DMS 273 treated with DMSO at 0.1 percent for 48 hours (cell line): Measurements from ENCODE around the gene SIAH3.

Source experiments
- DNase-seq: peaks from one replicate; lab custom pipeline; 2025; lab: John Stamatoyannopoulos, UW

Gene SIAH3

DNA sequence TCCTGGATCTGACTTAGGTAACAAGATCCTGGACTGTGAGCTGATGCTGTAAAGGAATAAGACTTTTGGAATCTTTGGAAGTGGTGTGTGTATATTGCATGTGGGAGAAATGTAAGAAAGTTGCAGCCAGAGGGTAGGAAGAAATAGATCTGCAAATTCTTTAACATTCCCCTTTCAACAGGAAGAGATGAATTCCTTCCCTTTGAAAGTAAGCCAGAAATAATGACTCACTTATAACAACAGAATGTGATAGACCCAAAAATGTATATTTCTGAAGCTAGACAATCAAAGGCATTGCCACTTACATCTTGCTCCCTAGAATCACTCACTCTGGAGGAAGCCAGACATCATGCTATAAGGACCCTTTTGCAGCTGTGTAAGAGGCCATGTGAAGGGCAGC is 9.8 kb upstream of the SIAH3 start:
- no peak for DNase-seq

GRCh38 chr13:45860240-45860639 is 8.7 kb upstream of the SIAH3 start:
- DNase-seq = no peak

DNA sequence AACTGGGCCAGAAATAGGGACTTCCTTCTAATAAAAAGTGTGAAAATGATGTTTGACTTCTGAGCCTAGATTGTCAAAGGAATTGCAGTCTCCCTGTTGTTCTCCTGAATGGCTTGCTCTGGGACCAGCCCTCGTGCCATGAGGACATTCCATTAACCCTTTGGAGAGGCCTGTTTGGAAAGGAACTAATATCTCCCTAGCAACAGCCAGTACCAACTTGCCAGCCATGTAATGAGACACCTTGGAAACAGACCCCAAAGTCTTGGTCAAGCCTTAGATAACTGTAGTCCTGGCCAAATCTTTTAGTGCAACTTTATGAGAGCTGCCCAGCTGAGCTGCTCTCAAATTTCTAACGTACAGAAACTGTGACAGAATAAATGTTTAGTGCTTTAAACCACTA is 8.2 kb upstream of the SIAH3 start:
- DNase-seq = peak; percentile 2

GRCh38 chr13:45852494-45852893 is 941 bp upstream of the SIAH3 start:
- DNase-seq = no peak

DNA sequence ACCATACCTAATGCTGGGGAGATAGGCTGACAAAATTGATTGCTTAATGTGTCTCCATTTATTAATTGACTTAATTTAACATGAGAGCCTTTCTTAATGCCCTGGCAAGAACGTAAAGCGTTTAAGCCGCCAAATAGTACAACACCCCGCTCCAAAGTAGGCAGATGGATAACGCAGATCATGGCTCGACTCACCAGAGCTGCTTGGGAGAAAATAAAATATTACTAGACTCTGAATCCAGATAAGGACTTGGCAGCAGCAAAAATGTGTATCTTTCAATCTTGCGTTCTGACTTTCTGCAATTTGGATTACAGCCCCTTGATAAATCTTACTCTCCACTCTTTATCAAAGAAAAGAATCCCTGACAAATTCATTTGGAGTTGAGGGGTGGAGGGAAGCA is 403 bp upstream of the SIAH3 start:
- DNase-seq = no peak

GRCh38 chr13:45850027-45850613 is 1.4 kb downstream of the SIAH3 start:
- no peak for DNase-seq

DNA sequence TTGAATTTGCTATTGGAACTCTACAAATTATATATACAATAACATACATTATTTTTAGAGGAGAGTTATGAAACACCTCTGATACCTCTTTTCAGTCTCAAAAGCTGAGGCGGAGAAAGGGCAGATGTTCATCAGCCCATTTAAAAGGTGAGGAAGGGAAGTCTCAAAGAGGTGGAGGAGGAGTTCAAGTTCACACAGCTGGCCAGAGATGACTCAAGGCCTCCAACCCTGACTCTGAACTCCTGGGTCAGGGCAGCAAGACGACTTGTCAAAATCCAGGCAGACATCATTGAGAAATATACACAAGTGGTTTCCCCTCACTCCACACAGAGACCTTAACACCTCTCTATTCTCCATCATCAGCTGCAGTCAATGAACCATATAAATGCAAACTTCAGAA is 2.1 kb downstream of the SIAH3 start:
- no peak for DNase-seq

DNA sequence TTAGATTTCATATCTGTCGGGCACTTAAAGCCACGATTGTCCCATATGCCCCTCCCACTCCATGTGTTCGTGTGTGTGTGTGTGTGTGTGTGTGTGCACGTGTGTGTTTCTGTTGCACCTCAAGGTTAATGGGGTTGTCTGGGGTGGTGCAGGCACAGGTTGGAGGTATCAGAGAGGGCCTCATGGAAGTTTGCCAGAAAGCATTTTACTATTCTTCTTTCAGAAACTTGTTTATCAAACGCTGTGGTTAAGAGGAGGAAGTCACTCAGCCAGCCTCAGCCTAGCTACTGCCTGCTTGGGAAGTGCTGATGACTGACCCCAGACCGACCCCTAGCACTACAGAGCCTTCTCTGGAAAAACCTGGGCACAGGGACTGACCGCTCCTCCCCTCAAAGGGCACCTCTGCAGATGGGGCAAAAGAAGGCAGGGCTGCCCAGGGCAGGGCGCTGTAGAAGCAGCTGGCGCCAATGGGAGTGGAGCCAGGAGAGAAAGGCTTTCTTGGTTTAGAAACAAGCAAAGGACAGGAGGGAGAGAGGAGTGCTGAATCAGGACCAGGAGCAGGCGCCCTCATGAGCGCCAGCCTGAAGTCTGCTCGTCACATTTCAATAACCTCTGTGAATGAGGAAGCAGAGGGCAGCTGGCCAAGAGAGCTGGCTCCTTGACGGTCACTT is 3.9 kb downstream of the SIAH3 start:
- DNase-seq = peak; percentile 40

- no peak for DNase-seq
Measured at GRCh38 chr13:45846681-45847080, 4.9 kb downstream of the SIAH3 start.

DNA sequence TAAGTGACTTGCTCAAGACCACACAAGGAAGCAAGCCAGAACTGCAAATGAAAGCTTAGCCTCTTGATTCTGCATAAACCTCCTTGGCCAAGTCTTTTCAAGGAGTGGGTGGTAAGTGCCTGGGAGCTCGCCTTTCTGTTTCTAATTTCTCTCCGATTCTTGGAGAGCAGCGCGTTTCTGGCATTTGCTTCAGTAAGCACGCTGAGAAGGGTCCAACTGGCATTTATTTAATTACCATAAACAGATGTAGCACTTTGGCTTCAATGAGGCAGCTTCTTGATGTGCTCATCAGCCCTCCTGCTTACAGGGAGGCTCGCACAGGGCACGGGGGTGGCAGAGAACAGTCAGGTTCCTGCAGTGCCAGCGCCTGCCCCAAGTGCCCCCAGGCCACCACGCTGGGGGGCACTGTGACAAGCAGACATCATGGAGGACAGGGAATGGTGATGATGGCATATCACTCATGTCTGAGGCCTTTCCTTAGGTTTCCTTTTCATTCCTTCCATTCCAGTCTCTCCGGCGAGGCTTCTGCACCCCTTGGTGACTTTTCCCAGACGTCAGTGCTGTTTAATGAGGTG is 13.3 kb downstream of the SIAH3 start:
- peak; percentile 69 for DNase-seq

- no peak for DNase-seq
Measured at GRCh38 chr13:45837111-45837510, 14.4 kb downstream of the SIAH3 start.

DNA sequence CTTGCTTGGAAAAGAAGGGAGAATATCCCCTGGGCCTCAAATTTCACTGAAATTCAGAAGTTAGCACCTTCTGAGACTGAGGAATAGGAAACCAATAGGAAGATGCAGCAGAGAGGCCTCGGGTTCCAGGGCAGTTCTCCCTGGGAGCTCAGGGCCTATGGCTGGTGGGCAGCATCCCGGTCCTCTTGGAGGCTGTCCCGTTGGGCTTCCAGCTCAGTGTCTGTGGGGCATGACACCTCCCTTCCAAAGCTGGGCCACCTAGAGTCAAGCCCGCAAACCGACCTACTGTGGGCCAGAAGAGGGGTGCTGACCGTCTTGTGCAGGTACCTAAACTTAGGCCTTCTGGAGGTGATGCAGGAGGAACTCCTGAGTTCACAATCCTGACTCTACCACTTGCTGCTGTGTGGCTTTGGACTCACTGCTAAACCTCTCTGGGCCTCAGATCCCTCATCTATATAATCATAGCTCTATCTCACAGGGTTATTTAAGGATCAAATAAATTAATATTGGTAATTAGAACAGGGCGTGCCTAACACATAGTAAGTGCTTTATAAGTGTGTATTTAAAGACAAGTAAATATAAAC is 17.1 kb downstream of the SIAH3 start:
- DNase-seq = no peak

GRCh38 chr13:45833663-45834375 is 17.7 kb downstream of the SIAH3 start:
- DNase-seq = no peak

- no peak for DNase-seq
Measured at GRCh38 chr13:45833242-45833641, 18.3 kb downstream of the SIAH3 start.

DNA sequence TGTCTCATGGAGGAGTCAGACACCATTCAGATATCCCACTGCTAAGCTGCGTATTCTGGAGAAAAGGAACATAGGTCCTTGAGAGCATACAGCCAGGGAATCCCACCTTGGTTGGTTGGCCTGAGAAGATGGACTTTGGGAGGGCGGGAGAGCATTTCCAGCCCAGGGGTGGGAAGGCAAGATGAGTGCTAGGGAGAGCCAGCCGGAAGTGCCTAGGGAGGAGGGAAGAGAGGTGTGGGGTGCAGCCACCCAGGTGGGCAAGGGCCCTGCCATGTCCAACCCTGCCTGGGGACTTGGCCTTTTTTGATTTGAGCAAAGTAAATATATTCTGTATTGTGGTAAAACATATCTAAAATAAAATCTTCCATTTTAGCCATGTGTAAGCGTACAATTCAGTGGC is 19.7 kb downstream of the SIAH3 start:
- DNase-seq = no peak

DNA sequence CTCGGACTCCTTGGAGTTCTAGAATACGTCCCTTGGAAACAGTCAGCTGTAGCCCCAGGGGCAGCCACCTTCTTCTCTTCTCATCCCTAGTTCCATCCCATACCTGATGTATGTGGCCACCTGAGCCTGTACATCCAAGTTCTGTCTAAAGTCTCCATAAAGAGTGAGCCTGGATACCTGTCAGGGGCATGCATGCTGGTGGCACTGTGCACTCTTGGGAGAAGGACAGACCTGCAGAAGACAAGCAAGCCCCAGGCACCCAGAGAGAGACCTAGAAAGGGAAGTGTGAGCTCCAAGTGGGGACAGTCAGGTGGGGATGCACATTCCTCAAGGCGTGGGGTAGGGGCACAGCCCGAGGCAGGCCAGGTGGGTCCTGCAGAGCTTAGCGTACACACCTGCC is 21.4 kb downstream of the SIAH3 start:
- DNase-seq = no peak

DNA sequence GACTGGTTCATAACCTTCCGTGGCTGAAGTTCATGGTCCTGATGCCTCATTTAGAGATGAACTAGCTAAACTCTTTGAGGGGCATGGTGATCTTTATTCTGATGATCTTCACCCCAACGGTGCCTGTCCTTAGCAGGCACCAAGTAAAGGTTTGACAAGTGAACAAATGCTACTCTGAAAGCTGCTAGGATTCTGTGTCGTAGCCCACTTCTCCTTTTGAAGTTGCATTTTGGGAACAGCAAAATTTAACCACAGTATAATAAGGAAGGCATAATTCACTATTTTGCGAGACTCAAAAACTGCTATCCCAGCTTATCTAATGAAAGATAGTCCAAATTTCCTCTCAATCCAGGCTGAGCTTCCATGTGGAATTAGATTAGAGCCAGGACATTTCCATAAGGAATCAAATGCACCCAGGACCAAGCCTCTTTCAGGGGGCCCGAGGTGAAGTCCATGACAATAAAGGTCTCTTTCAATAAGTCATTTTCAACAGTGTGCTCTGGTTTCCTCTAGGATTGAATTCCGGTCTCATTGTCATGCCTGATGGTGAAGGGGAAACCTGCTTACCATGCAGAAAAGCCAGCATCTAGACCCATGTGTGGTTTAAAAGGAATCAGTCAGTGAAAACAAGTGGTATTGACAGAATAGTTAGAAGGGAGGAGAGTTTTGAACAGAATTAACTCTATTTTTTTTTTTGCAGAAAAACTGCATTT is 23.1 kb downstream of the SIAH3 start:
- no peak for DNase-seq

GRCh38 chr13:45827318-45827717 is 24.2 kb downstream of the SIAH3 start:
- no peak for DNase-seq

- no peak for DNase-seq
Measured at GRCh38 chr13:45826731-45827130, 24.8 kb downstream of the SIAH3 start.

DNA sequence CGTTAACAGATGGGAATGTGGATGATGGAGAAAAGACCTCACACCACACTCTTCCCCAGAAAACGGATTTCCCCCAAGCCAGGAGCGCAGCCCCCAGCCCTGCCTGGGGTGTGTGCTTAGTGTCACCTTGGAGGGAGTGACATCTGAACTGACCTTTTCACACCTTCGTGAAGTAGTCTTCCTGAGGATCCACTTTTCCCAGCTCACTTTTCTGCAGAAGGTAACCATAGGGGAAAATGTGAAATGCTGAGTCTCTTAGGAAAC is 26.2 kb downstream of the SIAH3 start:
- DNase-seq = no peak

DNA sequence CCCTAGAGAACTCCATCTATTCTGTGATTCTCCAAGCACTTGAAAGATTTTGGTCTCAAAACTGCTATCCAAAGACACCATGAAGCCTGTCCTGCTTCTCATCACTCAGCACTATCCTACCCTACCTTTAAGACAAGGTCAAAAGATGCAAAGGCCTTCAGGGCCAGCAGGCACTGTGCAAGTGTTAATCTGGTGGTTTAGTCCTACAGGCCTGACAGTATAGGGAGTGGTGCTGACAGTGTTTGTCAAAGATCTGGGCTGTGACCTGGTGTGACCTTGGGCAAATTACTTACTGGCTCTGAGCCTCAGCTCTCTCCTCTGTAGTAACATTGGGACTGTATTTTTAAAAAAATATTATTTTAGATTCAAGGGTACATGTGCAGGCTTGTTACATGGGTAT is 28.0 kb downstream of the SIAH3 start:
- DNase-seq = no peak

- no peak for DNase-seq
Measured at GRCh38 chr13:45821811-45822210, 29.7 kb downstream of the SIAH3 start.
